Prostate gland (tissue), 2 donors: Measurements from ENCODE around the gene SSTR1. TPM values are rescaled to one million over a fixed set of nuclear protein-coding genes. Genes with fewer than 3 reads are reported as not detected.

Experiments
- DNase-seq: peaks from one replicate; pipeline ENCODE4 v3.0.0-alpha.2; 2019; ENCODE audit warnings: low spot score
- H3K27ac ChIP-seq, 2 donors: fragments of 200-600 bp; sonication (generic); 2 replicates each; pipeline ENCODE4 v1.5.1; 2017 to 2019
- H3K27me3 ChIP-seq: fragments of 200-600 bp; sonication (generic); replicated peaks from 2 replicates; pipeline ENCODE4 v1.5.1; 2019; ENCODE audit not compliant: insufficient read depth
- H3K36me3 ChIP-seq, 2 donors: fragments of 200-600 bp; sonication (generic); 1 replicate in 1 of 2; 2 replicates in 1 of 2; pipeline versions ENCODE4 v1.5.1 to v1.8.1; 2017 to 2019
- H3K4me1 ChIP-seq: fragments of 200-600 bp; sonication (generic); replicated peaks from 2 replicates; pipeline ENCODE4 v1.5.1; 2019
- H3K4me3 ChIP-seq, 2 donors: fragments of 200-600 bp; sonication (generic); 2 replicates each; pipeline ENCODE4 v1.5.1; 2017 to 2019
- H3K9me3 ChIP-seq: fragments of 200-600 bp; sonication (generic); 2 replicates; pipeline ENCODE4 v1.5.1; 2017
- CTCF ChIP-seq, 4 experiments: fragments of 200-600 bp in 2 of 4; fragments of 450-650 bp in 2 of 4; sonication (generic) in 2 of 4; IDR thresholded peaks; 1 replicate in 3 of 4; 2 replicates in 1 of 4; pipeline ENCODE4 v1.5.1; 2016 to 2019; ENCODE audit warnings: antibody characterized with exemption in 4 of 4, mild to moderate bottlenecking in 2 of 4, moderate library complexity in 2 of 4
- POLR2A ChIP-seq: fragments of 450-650 bp; IDR thresholded peaks from one replicate; pipeline ENCODE4 v1.6.1; 2016; ENCODE audit warnings: antibody characterized with exemption, mild to moderate bottlenecking
- POLR2AphosphoS5 ChIP-seq: sonication (generic); formaldehyde crosslinking; IDR thresholded peaks from one replicate; pipeline ENCODE4 v1.6.1; 2017; ENCODE audit warnings: antibody characterized with exemption
- WGBS: methylation state at CpG from one replicate; pipeline ENCODE4 v1.1.5; 2018; 5-methylcytosine and 5-hydroxymethylcytosine counted together
- intact Hi-C: fragments of 100-400 bp; cut with DNase I; formaldehyde crosslinking; loops from one replicate; pipeline ENCODE4 v1.14.2; 2022
- total RNA-seq, 2 donors: library from RNA; depleted of rRNA; stranded (reverse); fragments of >200 nt; gene quantifications; one replicate each; pipeline ENCODE4 v1.1.0, GENCODE V29; 2016

Gene SSTR1
- total RNA-seq, 2 donors from 2014 or later: 0.23 to 0.80 TPM

DNA sequence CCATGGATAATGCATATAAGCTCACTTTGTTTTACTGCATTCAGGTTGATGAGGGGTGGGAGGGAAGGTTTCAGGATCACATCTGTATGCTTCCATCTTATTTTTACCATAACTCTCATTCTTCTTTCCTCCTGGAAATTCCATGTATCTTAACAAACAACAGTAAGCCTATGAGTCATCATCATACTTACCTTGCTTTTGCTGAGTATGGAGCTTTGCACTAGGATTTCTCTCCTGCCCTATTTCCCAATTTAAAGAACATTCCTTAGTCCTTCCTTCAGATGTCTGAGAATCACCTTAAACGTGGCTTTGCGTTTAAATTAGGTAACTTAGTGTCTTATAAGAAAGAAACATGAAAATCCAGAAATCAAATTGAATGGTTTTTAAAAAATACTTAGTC, 49.8 kb downstream of the SSTR1 start:
- 80% methylated on average over 2 of the region's 2 CpGs for WGBS
- H3K9me3 ChIP-seq: no peaks in the 10 kb centered on the region
- no peak overlapping the region for H3K4me3 ChIP-seq
- no peaks in the 10 kb centered on the region for H3K4me1 ChIP-seq
- no peak overlapping the region for H3K27ac ChIP-seq
- H3K27me3 ChIP-seq: peaks cover 2% of the 10 kb centered on the region
- no peaks in the 10 kb centered on the region for H3K36me3 ChIP-seq
- intact Hi-C loops: no loop called here
- TF ChIP-seq POLR2AphosphoS5: no peak
- TF ChIP-seq POLR2A: no peak
- TF ChIP-seq CTCF (IDR thresholded peaks at IDR 0.05): no peak
- no peak for DNase-seq

DNA sequence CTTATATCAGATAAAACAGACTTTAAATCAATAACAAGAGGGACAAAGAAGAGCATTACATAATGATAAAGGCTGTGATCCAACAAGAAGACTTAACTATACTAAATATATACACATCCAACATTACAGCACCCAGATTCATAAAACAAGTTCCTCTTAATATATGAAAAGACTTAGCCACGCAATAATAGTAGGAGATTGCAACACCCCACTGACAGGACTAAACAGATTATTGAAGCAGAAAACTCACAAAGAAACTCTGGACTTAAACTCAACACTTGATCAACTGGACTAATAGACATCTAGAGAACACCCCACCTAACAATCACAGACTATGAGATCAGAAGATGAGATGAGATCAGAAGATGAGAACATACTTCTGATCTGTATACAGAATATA, 53.9 kb downstream of the SSTR1 start:
- Histone ChIP-seq H3K4me1 (no peaks in the 10 kb centered on the region), H3K9me3 (no peaks in the 10 kb centered on the region), H3K27ac (no peak overlapping the region), H3K36me3 (no peaks in the 10 kb centered on the region), H3K27me3 (no peaks in the 10 kb centered on the region), H3K4me3 (no peak overlapping the region)
- TF ChIP-seq POLR2AphosphoS5: no peak
- TF ChIP-seq POLR2A: no peak
- no peak for TF ChIP-seq CTCF (IDR thresholded peaks at IDR 0.05)
- 76% methylated on average over 1 of the region's 1 CpG for WGBS
- intact Hi-C loops: no loop called here
- DNase-seq: no peak

Other genes starting within 250 kb of the SSTR1 start
- gene CLEC14A, start 48.2 kb downstream of the SSTR1 start, total RNA-seq: 10 to 100 TPM; 16.4 to 19.8 TPM